ENCODE measurements around the gene MAP3K4.

The MAP3K4 gene

DNA sequence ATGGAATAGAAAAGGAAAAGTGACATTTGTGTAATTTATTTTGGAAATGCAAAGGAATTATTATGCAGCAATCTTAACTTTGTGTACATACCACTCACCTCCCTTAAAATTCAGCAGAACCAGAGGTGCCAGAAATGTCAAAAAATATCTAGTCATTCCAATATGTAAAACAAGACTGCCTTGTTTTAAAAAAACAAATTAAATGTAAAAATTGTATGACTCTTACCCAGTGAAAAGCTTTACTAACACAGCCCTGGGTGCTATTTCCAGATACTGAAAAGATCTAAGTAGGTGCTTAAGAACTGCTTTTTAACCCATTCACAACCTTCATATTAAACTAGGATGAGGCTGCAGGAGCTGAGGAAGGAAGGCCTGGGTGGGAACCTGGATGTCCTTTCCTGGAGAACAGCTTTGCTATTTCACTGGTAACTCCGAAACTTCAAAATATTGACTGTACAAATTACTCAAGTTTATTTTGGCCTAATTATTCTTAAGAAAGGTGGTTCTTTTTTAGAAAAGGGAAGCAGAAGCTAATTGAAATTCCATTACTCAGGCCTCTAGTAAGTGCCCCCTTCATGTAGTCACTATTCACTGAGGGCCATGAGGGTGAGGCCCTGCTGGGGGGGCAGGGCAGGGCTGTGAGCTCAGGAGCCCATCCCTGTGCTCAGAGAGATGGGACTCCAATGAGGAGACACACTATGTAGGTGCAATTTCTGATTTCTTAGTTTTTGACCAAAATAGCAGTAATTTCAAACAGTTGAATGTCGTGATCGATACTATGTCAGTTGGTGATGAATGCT is 139.6 kb downstream of the MAP3K4 start:
- DNase-seq = no peak

DNA sequence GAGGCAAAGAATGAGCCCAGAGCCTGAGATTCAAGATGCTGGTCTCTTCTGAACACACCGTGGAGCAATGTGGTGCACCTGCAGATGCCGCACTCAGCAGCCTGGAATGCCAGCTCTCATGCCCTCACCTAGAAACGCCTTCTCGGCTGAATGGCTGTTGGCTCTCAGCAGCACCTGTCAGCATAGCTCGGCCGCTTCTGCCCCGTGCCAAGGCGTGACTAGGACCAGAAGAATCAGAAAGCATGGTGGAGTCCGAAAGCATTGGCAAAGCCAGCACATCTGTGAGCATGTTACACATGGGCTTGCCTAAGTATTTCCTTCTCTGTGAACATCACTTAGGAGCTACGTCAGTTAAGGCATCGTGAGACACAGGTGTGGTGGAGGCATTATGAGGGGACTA is 140.8 kb downstream of the MAP3K4 start:
- no peak for DNase-seq

DNA sequence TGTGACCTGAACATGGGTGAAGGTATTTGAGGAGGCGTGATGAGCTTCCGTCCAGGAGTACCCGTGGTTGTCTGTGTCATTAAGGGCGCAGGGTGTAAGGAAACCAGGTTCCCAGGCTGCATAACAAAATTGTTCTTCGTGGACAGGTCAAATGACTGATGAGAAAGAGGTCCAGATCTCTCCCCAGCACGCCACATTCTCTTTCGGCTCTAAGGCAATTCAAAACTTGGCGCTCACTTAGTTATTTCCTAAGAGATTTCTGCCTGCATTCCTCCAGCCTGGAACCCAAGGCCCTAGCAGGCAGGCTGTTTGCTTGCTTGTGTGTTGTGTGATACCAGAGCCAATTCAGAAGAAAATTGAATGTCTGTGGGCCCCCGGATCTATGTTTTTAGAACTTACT is 142.4 kb downstream of the MAP3K4 start:
- no peak for DNase-seq

DNA sequence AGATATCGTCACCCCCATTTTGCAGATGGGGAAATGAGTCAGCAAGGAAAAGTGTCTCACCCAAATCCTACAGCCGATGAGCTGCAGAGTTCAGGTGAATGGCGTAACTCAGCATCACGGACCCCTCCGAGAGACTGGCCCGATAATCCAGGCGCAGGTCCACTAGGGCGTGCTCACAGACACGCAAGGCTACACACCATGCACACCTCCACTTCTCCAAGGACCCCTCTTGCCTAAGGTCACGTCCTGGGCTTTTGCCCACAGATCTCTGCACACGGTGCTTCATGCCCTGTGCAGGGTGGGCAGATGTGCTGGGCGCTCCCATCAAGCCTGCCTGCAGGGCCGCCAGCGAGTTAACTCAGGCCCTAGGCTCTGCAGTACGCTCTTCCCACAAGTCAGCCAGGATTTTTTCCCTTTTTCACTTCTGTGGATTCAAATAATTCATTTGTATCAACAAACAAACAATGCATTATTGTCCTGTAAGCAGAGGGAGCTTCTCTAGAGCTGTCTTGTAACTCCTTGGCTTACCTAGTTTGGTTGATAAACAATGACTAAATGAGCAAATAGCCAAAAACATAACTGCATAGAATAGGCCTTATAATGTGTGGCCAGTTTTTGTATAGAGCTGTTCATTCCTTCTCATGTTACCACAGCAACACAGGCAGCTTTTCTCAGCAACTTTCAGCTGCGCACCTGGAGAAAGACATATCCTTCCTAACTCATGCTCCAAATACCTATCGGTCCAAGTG is 143.2 kb downstream of the MAP3K4 start:
- DNase-seq = no peak

DNA sequence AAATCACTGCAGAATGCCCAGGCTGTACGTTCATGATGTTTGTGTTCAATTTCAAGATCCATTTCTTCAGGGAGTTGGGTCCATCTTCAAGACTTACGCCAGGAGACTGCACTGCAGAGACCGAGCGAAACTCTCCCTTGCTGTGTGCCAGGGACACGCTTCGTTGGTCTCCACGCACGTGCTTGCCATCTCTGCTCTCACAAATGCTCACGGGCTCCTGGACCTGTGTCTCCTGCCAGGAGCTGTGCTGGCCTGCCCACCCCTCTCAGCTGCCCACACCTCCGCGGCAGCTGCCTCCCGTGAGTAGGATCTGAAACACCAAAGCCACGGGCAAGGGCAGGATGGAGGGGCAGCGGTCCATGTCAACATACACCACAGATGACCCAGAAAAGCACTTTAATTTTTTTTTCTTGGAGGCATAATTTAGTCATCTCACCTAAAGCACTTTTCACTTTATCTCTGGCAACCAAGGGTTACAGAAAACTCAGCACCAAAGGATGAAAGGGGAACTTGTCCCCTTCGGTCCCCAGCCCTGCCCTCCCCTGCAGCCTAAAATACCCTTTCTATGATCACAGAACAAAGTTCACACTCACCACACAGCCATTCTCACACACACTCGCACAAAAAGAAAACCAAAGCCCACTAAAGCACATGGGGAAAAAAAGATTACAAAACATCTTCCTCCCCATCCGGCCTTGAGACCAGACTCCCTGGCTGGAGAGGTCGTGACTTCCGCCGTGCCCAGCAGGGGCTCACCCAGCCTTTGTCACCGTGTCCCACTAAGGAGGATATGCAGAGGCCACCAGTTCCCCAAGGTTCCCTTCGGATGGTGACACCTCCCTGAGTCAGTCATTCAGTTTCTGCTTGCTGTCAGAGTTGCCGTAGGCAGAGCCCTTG is 144.4 kb downstream of the MAP3K4 start:
- DNase-seq = no peak

DNA sequence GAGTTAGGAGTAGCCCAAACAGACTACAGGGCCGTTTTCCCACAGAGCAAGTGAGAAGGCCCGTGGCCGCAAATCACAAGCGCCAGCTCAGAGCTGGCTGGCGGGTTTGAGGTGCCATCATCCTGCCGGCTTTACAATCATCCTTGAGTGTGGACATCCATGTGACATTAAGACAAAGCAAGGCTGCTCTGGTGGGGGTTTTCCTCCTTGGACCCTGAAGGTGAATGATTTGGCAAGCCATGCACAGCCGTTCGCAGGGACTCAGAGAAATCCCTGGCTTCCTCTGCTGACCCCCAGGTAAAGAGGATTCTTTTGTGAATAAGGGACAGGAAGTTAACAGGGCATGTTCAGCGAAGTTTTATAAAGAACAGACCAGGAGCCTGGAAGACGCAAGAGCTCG is 145.1 kb downstream of the MAP3K4 start:
- no peak for DNase-seq

DNA sequence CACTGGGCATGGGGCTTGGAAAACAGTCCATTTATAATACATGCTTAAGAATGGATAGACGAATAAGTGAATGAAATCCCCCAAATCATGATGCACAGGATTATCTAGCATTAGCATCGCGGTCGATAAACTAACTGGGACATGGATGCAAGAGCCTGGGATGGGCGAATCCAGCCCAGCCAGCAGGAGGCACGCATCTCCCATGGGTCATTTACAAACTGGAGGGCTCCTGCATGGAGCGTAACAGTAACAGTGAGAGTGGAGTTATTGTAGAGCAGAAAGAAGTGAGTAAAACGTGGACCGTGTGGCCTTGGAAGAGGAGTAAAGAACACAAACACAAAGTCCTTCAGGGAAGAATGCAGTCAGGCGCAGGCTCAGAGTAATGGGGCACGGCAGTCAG is 145.8 kb downstream of the MAP3K4 start:
- DNase-seq = no peak

DNA sequence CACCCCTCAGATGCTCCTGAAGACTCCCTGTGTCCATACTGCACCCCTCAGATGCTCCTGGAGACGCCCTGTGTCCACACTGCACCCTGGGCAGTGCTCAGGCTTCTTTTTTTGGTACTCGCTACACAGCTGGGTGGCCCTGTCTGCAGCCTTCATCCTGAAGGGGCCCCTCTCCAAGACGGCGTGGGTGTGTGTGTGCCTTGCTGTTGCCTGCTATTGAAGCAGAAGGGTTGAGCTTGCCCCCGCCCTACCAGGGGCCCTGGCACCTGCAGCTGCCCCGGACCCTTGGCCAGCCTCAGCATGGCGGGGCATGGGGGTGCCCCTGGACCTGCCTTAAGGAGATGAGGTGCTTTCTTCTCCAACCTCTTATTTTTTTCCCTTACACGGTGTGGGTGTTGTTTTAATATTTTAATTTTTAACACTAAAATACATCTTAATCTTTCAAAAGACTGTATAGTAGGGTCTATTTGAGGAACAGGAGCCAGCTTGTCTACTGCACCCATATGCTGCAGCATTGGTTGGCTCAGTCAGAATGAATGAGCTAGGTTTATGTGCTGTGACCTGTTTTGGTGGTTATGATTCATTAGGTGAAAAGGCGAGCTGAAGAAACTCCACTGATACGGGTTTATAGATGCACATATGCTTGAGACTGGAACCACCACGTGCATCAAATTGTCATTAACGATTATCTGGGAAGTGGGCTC is 146.4 kb downstream of the MAP3K4 start:
- DNase-seq = no peak

DNA sequence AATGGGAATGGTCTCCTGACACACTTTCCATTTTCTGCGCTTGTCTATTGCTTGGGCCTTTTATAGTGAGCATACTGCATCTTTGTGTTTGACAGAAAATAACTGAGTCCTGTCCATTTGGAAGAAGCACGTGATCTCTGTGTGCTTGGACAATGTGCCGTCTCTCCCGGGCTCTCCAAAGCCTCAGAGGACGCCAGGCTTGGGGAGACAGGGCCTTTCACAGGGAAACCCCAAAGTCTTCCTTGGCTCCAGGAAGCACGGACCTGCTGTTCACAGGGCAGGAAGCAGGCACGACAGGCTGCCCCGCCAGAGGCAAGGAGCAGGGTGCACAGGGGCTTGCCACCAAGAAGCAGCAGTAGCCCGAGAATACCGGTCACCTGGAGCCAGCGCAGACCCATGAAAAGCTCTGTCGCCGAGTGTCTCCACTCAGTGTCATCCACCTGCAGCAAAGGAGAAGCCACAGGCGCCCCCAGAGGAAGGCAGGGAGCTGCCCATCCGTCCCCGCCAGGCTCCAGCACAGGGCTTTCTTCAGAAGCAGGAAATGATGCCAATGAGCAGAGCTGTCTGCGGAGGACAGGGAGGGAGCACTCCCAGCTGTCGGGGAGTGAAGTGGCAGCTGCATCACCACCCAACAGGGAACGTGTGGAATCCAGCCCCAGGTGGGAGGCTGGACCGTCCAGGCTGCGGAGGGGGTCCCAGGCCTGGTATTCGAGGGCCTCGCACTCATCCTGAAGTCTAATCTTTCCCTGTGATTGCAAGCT is 147.2 kb downstream of the MAP3K4 start:
- no peak for DNase-seq

DNA sequence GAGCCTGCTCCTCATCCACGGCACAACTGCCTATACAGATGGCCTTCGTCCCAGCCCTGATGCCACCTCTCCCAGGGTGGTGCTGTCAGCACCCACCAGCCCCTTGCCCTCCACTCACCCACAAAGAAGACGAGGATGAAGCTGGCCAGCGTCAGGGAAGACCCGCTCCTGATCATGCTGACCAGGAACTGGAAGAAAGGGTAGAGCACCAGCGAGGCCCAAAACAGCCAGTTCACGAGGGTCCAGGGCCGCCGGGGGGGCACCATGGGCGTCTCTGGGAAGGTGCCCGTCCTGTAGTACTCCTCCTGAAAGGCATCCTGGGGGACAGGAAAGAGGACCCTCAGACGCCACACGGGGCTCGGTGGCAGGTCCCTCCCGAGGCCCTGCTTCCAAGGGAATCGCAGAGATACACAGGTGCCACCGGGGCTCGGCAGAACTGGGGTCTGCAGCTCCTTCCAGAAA is 147.8 kb downstream of the MAP3K4 start:
- no peak for DNase-seq

DNA sequence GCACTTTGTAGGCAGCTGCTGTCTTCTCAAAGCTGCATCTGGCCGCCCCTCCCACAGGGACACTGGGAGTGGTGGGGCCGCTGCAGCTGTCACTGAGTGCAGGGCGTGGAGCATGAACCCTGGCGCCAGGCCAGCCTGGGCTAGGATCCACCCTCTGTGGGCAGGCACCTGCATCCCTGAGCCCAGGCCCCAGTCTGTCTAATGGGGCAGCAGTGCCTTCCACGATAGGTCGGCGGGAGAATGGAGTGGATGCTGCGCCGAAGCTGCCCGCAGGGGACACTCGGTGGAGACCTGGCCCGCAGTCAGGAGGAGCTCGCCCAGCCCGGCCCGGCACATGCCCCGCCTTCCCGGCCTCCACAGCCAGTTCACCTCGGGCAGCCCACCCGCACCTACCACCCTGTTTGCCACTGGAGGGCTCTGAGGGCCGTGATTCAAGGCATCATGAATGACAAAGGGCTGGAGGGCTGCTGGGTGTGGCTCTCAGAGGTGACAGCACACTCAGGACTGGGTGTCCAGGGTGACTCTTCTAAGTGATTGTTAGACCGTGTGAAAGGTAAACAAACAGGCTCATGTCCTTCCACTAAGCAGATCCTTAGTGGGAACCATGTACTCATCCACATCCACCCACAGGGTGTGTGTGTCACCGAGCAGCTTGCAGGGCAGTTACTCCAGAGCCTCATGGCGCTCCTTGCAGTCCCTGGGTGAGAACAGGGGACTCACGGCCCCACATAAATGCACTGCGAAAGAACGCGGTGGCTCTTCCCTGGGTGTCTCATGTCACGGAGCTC is 148.4 kb downstream of the MAP3K4 start:
- DNase-seq = no peak

DNA sequence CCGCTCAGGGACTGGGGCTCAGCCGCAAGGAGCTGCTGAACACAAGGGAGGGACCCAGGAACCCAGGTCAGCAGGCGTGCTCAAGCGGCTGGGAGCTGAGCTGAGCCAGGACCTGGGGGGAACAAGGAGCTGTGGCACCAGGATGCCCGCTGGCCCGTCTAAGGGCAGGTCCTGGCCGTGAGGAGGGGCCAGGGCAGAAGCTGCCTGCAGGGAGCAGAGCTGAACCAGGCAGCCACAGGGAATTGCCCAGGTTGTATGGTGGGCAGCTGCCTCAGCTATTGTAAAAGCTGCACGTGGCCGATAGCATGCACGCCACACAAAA is 148.9 kb downstream of the MAP3K4 start:
- no peak for DNase-seq

DNA sequence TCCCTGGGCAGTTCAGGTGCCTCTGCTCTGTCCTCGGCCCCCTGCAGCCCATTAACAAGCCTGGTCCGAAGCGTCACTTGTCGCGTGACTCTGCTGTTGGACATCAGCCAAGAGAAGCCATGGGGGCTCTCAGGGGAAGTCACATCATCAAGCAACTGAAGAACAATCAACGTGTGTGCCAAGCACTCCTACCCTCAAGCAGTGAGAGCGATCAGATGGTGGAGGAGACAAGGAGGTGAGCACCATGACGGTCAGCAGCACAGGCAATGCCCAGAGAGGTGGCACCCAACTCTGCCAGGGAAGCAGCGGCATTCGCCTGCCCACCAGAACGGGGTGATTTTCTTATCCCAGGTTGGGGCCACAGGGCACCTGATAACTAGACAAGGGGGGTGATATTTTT is 149.6 kb downstream of the MAP3K4 start:
- DNase-seq = no peak

DNA sequence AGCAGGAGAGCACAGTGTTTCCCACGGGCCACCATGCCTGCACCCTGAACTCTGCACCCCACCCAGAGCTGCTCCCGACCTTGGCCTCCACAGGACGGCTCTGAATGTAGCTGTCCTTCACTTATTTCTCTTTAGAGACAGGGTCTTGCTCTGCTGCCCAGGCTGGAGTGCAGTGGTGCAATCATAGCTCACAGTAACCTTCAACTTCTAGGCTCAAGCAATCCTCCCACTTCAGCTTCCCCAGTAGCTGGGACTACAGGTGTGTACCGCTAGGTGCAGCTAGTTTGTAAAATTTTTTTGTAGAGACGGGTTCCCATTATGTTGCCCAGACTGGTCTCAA is 151.4 kb downstream of the MAP3K4 start:
- DNase-seq = no peak

DNA sequence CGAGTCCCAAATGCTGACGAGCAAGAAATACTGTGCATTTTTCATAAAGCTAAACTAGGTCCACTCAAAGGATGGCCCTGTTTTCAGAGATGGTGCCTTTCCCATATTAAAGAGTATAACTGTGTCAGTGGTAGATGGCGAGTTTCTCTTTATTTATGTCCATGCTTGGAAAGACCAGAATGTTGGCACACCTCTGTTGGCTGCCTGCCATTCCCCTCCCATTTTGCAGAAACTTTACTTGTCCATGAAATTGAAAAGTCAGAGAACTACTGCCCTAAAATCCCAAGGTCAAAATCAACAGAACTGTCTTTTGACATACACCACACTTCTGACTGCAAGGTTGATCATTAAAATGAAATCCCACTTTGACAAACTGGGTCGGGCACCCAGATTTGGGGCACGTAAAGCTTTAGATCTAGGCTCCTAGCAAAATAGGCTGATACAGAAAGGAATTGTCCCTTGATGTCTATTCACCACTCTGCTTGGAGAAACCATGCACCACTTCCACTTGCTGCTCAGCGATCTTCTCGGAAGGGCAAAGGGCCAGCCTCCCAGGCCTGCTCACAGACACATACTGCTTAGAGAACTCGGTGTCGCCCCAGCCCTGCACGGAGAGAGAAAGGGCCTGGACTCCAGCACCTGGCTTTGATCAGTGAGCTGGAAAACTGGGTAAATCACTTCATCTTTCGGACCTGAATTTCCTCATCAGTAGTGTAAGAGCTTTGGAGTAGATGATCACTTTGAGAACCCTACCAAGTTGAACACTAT is 152.3 kb downstream of the MAP3K4 start:
- DNase-seq = no peak

DNA sequence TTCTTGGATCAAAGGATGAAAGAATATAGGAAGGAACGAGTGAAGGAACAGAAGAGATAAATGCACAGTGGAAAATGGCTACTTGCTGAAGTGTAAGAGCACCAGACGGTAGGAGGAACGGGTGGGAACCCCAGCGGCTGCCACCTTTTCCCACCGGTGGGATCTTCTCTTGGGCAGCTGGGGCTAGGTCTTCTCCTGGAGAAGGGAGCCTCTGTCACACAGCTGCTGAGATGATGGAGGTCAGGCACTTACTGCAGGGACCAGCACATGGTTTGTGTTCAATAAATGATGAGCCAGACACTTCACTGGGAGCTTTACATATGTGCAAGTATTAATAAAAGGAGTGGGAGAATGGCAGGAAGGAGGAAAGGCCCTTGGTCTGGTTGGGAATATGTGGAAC is 158.6 kb downstream of the MAP3K4 start:
- DNase-seq = no peak

DNA sequence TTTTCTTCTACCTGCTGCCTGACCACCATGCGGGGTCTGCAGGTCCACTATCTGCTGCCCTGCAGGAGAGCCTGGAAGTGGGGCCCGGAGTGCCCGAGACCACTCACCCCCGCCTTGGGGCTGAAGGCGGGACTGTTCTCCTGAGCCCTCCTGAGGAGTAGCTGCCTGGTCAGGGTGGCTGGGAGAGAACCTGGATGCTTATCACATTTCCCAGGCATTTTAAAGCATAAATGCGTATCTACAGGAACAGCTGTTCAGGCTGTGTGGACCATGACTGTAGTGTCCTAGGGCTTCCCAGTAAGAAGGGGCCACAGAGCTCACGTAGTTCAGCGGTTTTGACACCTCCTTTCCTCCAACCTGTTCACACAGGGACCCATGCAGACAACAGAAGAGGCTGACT is 159.0 kb downstream of the MAP3K4 start:
- DNase-seq = no peak

DNA sequence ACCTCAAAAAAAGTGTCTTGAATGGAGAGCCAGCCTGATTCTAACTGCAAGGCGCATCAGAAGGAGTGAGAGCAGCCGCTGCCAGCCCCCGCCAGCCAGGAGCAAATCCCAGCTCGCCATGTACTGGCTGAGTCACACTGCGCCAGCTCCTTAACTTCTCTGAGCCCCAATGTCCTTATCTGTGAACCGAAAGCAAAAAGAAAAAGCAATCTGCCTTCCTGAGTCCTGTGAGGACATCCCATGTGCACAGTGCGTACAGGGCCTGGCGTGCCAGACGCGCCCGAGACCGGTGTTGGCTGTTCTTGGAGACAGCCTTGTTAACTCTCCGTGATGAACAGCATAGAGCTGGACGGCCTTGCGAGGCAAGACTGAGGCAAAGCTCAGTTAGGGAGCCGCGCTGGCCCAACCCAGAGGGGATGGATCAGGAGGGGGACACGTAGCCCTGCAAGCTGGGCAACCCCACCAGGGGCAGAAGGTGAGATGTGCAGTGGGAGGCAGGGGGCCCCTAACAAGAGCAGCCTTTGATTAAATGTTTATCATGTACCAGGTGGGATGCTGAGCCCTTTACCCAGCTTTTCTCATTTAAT is 159.6 kb downstream of the MAP3K4 start:
- DNase-seq = no peak

DNA sequence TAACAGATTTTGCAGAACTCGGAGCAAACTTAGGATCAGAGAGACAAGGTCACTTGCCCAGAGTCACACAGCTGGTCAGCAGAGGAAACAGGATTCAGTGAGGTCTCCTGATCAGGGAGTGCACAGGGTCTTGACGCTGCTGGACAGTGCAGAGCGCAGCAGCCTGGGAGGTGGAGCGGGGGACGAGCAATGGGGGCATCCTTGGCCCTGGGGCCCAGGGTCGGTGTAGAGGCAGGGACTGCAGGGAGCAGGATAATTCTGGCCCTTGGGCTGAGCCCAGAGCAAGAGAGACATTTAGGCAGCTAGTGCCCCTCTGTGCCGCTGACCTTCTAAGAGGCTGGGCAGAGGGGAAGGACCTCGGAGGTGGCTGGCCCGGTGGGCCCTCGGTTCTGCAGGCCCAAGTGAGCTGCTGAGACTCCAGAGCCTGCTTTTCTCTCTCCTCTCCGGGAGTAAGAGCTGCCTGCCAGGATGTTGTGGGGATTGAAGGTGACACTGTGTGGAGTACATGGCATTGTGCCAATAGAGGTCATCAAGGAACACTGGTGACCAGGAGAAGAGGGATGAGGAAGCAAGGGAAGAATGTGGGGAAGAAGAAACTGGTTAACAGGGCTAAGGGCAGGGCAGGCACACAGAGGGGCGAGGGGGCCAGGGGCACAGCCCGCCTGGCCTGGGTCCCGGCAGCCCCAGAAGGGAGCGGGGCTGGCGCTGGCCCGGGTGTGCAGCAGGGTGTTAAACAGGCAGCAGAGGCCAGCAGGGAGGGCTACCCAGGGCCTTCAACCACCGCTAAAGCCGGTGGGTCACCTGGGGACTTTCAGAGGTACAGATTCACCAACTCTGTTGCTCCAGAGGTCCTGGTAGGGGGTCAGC is 160.3 kb downstream of the MAP3K4 start:
- no peak for DNase-seq
